Endodermal cell (in vitro differentiated cells): ENCODE data around the gene CDC45. TPM values are rescaled to one million over a fixed set of nuclear protein-coding genes. Genes with fewer than 3 reads are reported as not detected.

ENCODE experiments used
- DNase-seq: peaks from one replicate; pipeline ENCODE4 v3.0.0-alpha.2; 2017
- H3K27ac ChIP-seq: 2 replicates; pipeline ENCODE4 v1.5.1; 2013; ENCODE audit warnings: mild to moderate bottlenecking, low read depth, low read length, moderate library complexity
- H3K27me3 ChIP-seq: 2 replicates; pipeline ENCODE4 v1.6.1; 2013; ENCODE audit warnings: mild to moderate bottlenecking, low read length, moderate library complexity; ENCODE audit not compliant: insufficient read depth, control insufficient read depth, poor library complexity, severe bottlenecking
- H3K36me3 ChIP-seq: 2 replicates; pipeline ENCODE4 v1.7.0; 2013; ENCODE audit warnings: mild to moderate bottlenecking, low read length, moderate library complexity; ENCODE audit not compliant: control insufficient read depth, insufficient read depth
- H3K4me1 ChIP-seq: one replicate; pipeline ENCODE4 v1.7.0; 2013; ENCODE audit warnings: low read length; ENCODE audit not compliant: control insufficient read depth, insufficient read depth
- H3K4me3 ChIP-seq: 2 replicates; pipeline ENCODE4 v1.5.1; 2013; ENCODE audit warnings: mild to moderate bottlenecking, low read length, moderate library complexity
- H3K9ac ChIP-seq: 2 replicates; pipeline ENCODE4 v1.6.1; 2013; ENCODE audit warnings: mild to moderate bottlenecking, low read length, moderate library complexity; ENCODE audit not compliant: poor library complexity, severe bottlenecking; ENCODE audit errors: extremely low read depth
- H3K9me3 ChIP-seq: 2 replicates; pipeline ENCODE4 v1.6.1; 2013; ENCODE audit warnings: mild to moderate bottlenecking, low read length, moderate library complexity; ENCODE audit not compliant: control insufficient read depth
- H3K27ac Mint-ChIP-seq: 2 replicates; pipeline ENCODE4 v1.8.0; 2020; ENCODE audit warnings: mixed read lengths
- H3K27me3 Mint-ChIP-seq: 2 replicates; pipeline ENCODE4 v1.8.0; 2021; ENCODE audit warnings: mild to moderate bottlenecking, mixed read lengths; ENCODE audit not compliant: insufficient read depth
- H3K36me3 Mint-ChIP-seq: 2 replicates; pipeline ENCODE4 v1.8.0; 2020; ENCODE audit warnings: low read depth, mixed read lengths
- H3K4me1 Mint-ChIP-seq: 2 replicates; pipeline ENCODE4 v1.8.0; 2020; ENCODE audit warnings: mixed read lengths
- H3K4me3 Mint-ChIP-seq: 2 replicates; pipeline ENCODE4 v1.8.0; 2020; ENCODE audit warnings: mild to moderate bottlenecking, moderate library complexity, mixed read lengths
- H3K9me3 Mint-ChIP-seq: 2 replicates; pipeline ENCODE4 v1.8.0; 2020; ENCODE audit warnings: mild to moderate bottlenecking, mixed read lengths
- CTCF ChIP-seq: fragments of 200-600 bp; sonication (generic); conservative IDR thresholded peaks from 2 replicates; pipeline ENCODE4 v1.5.0; 2021; ENCODE audit warnings: antibody characterized with exemption, mild to moderate bottlenecking
- WGBS, 2 experiments: methylation state at CpG; one replicate each; pipeline versions ENCODE4 v1.1.5 to v1.1.7; 2013; ENCODE audit warnings: missing lambda C conversion rate in 2 of 2, mixed read lengths in 1 of 2; ENCODE audit not compliant: insufficient coverage in 1 of 2, insufficient read length in 1 of 2; 5-methylcytosine and 5-hydroxymethylcytosine counted together
- total RNA-seq, 2 donors: library from RNA; stranded (reverse); fragmentation: NEBNext Ultra II Directional in 1 of 2; extraction: Animal tissue kit (Norgen Biotek cat#: 25700) in 1 of 2; gene quantifications; 2 replicates in 1 of 2; 3 replicates in 1 of 2; pipeline ENCODE4 v1.2.1, GENCODE V29; 2021

The CDC45 gene
- total RNA-seq, 2 donors from 2014 or later: 30.3 to 31.2 TPM

- no peaks in the 10 kb centered on the region for H3K27me3 ChIP-seq
- H3K36me3 Mint-ChIP-seq: peaks cover 61% of the 10 kb centered on the region
- WGBS, 2 experiments: 90 to 98% methylated on average over 5 to 8 of the region's 8 CpGs
- no peaks in the 10 kb centered on the region for H3K9me3 ChIP-seq
- H3K9me3 Mint-ChIP-seq: no peaks in the 10 kb centered on the region
- H3K4me3 ChIP-seq: no peak overlapping the region
- DNase-seq: no peak
- H3K4me1 ChIP-seq: no peaks in the 10 kb centered on the region
- no peak overlapping the region for H3K27ac Mint-ChIP-seq
- TF ChIP-seq CTCF: no peak
- no peaks in the 10 kb centered on the region for H3K27me3 Mint-ChIP-seq
- H3K4me3 Mint-ChIP-seq: no peak overlapping the region
- H3K36me3 ChIP-seq: peaks cover 81% of the 10 kb centered on the region
- no peak overlapping the region for H3K9ac ChIP-seq
- no peak overlapping the region for H3K27ac ChIP-seq
- H3K4me1 Mint-ChIP-seq: no peaks in the 10 kb centered on the region
These were observed 7.5 kb upstream of the CDC45 start for GRCh38 chr22:19472233-19472632.

- H3K27me3 Mint-ChIP-seq: no peaks in the 10 kb centered on the region
- peak; percentile 52 for TF ChIP-seq CTCF
- peaks cover 7% of the 10 kb centered on the region for H3K4me1 Mint-ChIP-seq
- Histone ChIP-seq H3K9me3 (no peaks in the 10 kb centered on the region), H3K27ac (no peak overlapping the region), H3K4me3 (no peak overlapping the region), H3K36me3 (peaks cover 67% of the 10 kb centered on the region), H3K9ac (no peak overlapping the region), H3K4me1 (no peaks in the 10 kb centered on the region), H3K27me3 (no peaks in the 10 kb centered on the region)
- H3K27ac Mint-ChIP-seq: no peak overlapping the region
- H3K36me3 Mint-ChIP-seq: peaks cover 47% of the 10 kb centered on the region
- 89 to 100% methylated on average over 1 to 3 of the region's 3 CpGs for WGBS, 2 experiments
- no peak for DNase-seq
- no peak overlapping the region for H3K4me3 Mint-ChIP-seq
- H3K9me3 Mint-ChIP-seq: no peaks in the 10 kb centered on the region
These were observed 6.1 kb upstream of the CDC45 start for GRCh38 chr22:19473578-19473977.

GRCh38 chr22:19476023-19476422 lies 3.7 kb upstream of the CDC45 start:
- no peak overlapping the region for H3K4me3 Mint-ChIP-seq
- Histone ChIP-seq H3K4me1 (no peaks in the 10 kb centered on the region), H3K36me3 (peaks cover 44% of the 10 kb centered on the region), H3K27ac (no peak overlapping the region), H3K4me3 (no peak overlapping the region), H3K27me3 (no peaks in the 10 kb centered on the region), H3K9ac (no peak overlapping the region), H3K9me3 (no peaks in the 10 kb centered on the region)
- H3K9me3 Mint-ChIP-seq: no peaks in the 10 kb centered on the region
- no peak for TF ChIP-seq CTCF
- peaks cover 29% of the 10 kb centered on the region for H3K36me3 Mint-ChIP-seq
- peaks cover 15% of the 10 kb centered on the region for H3K4me1 Mint-ChIP-seq
- no peaks in the 10 kb centered on the region for H3K27me3 Mint-ChIP-seq
- no peak overlapping the region for H3K27ac Mint-ChIP-seq
- DNase-seq: no peak
- 91 to 100% methylated on average over 2 to 3 of the region's 3 CpGs for WGBS, 2 experiments
